NCI-H524 treated with DMSO at 0.1 percent for 48 hours (cell line): ENCODE data around the gene EGR1.

Experiments
- DNase-seq: peaks from one replicate; lab custom pipeline; 2025; lab: John Stamatoyannopoulos, UW

EGR1 gene

GRCh38 chr5:138465261-138466124 is at the start of gene EGR1:
Gene EGR1, plus strand, starts transcription at chr5:138465479. Its CDS starts 283 bp downstream, at chr5:138465762.
- DNase-seq, result no peak

- DNase-seq, result no peak
Measured at GRCh38 chr5:138418444-138418843, 46.8 kb upstream of the EGR1 start.

- no peak for DNase-seq
Measured at GRCh38 chr5:138425079-138425478, 40.2 kb upstream of the EGR1 start.

GRCh38 chr5:138435943-138436342 is 29.3 kb upstream of the EGR1 start:
- no peak for DNase-seq

- no peak for DNase-seq
Measured at GRCh38 chr5:138438003-138438723, 27.1 kb upstream of the EGR1 start.

GRCh38 chr5:138438724-138439476 is 26.4 kb upstream of the EGR1 start, which contains the start of gene REEP2:
Gene REEP2, plus strand, starts transcription at chr5:138439057. Its CDS starts 152 bp downstream, at chr5:138439209.
- DNase-seq, result no peak

- DNase-seq, result no peak
Measured at GRCh38 chr5:138439477-138440158, 25.7 kb upstream of the EGR1 start.

GRCh38 chr5:138440159-138441073 is 24.9 kb upstream of the EGR1 start:
- no peak for DNase-seq

- no peak for DNase-seq
Measured at GRCh38 chr5:138441221-138441620, 24.1 kb upstream of the EGR1 start.

- DNase-seq, result no peak
Measured at GRCh38 chr5:138444078-138444773, 21.1 kb upstream of the EGR1 start.

- no peak for DNase-seq
Measured at GRCh38 chr5:138444774-138445546, 20.3 kb upstream of the EGR1 start.

- no peak for DNase-seq
Measured at GRCh38 chr5:138445547-138446271, 19.6 kb upstream of the EGR1 start.

GRCh38 chr5:138448070-138448469 is 17.2 kb upstream of the EGR1 start:
- no peak for DNase-seq

GRCh38 chr5:138448481-138449398 is 16.5 kb upstream of the EGR1 start:
- no peak for DNase-seq

- DNase-seq, result peak; percentile 27
Measured at GRCh38 chr5:138449501-138450239, 15.6 kb upstream of the EGR1 start.

GRCh38 chr5:138450971-138451370 is 14.3 kb upstream of the EGR1 start:
- DNase-seq, result no peak

- no peak for DNase-seq
Measured at GRCh38 chr5:138452720-138453119, 12.6 kb upstream of the EGR1 start.
